GM19395 (cell line): ENCODE results near the gene TXNRD2.
"Not testable (repeated sequence)": the region's sequence is repeated elsewhere in the genome, so short reads cannot be mapped to it uniquely, and the experiment has no call there.

Source experiments
- ATAC-seq: cut with Tn5 transposase; IDR thresholded peaks from one replicate; pipeline ENCODE4 v1.9.1; 2021; ENCODE audit warnings: mild to moderate bottlenecking, moderate library complexity; ENCODE audit not compliant: unreplicated experiment

TXNRD2 gene

DNA sequence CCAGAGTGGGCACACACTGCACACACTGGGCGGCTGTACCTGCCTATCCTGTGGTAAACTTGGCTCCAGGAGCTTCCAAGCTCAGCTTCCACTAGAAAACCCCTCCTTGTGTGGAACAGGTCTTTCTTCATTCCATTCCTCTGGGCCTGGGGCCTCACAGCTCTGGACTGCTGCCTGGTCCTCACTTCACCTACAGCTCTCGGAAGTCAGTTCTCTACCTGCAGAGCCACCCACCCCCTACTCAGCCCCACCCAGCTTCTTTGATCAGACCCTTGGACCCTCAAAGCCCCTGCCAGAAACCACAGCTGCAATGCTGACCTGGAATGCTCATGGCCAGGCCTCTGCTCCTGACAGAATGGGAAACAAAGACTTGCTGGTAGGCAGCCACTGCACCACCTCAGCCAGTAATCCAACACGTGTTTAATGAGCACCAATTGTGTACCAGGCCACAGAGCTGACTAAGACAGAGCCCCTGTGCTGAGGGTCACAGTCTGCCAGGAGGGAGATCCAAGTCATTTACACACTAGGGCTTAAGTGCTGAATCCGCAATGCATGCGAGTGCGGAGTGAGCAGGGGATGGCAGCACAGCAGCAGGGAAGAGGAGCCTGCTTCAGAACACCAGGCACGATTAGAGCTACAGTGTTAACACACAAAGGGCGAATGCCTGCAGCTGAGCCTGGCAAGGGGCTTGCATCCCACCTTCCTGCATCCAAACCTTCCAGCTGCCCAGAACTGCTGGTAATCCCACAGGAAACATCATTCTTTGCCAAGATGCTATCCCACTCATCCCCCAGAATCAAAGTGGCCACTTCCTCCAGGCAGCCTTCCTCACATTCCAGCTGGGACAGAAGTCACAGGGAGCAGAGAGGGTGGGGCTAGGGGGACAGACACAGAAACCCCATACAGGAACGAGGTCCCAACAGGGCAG is 91.5 kb downstream of the TXNRD2 start:
- ATAC-seq: no peak

DNA sequence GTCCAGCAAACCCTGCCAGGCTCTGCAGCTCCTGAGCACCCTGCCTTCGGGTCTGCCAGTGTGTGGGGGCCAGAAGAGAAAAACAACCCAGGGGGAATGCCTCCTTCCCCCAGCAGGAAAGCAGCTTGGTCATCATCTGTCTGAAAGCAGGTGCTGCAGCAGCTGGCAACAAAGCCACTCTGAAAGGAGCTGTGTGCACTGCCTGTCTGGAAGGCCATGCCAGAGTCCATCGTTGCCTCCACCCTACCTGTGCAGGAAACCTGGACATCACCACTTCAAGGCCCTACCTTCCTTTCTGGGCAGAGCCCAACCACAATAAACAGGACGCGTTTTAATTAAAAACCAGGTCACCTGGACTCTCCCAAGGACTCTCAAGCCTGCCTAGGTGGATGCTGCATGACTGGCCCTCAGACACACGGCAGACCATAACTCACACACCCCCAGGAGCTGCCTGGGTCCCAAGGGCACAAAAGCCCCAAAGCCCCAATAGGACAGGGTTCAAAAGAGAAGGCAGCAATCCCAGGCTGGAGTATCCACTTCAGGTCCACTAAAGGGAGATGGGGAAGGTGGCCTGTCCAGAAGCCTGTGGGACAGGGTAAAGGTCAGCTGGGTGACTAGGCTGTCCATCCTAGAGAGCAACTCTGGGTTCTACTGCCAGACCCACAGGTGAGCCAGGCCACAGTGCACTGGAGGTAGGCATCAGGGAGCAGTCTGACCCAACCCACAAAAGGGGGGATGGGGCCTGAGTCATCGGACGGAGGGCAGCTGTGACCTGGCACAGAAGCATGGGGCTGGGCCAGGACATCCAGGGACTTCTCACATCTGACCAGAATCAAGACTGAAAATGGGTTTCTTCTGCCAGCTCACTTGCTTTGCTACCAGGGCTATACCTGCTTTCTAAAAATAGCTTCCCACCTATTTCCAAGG is 93.1 kb downstream of the TXNRD2 start:
- no peak for ATAC-seq

DNA sequence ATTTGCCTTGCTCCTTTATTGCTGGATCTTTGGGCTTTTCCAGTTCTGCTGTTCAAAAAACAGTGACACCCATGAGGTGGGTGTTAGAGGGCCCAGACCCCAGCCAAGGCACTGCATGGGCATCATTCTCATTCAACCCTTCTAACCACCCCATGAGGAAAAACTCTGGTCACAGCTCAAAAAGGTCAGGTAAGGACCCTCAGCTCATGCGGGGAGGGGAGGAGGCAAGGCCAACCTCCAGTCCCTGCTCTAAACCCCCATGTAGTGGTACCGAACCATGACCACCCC is 94.3 kb downstream of the TXNRD2 start:
- ATAC-seq: no peak

DNA sequence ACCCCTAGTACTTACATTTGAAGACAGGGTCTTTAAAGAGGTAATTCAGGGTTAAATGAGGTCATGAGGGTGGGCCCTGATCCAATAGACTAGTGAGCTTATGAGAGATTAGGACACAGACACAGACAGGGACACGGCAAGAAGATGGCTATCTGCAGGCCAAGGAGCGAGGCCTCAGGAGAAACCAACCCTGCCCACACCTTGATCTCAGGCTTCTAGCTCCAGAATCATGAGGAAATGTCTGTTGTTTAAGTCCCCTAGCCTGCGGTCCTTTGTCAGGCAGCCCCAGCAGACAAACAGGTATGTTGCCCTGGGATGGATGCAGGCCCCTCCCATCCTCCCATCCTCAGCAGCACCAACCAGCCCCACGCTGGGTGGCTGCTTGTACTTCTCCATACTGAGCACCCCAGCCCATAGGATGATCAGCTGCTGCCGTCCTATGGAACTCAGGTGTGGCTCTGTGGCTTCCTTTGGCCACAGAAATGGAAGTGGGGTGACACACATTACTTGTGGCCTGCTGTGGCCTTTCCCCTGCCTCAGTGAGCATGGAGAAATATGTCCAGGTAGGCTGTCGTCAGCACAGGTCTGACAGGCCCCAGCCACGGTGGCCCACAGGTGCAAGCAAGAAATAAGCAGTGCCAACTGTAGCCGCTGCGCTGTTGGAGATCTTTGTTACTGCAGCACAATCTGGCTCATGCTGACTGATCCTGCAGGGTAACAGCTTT is 94.8 kb downstream of the TXNRD2 start:
- no peak for ATAC-seq

DNA sequence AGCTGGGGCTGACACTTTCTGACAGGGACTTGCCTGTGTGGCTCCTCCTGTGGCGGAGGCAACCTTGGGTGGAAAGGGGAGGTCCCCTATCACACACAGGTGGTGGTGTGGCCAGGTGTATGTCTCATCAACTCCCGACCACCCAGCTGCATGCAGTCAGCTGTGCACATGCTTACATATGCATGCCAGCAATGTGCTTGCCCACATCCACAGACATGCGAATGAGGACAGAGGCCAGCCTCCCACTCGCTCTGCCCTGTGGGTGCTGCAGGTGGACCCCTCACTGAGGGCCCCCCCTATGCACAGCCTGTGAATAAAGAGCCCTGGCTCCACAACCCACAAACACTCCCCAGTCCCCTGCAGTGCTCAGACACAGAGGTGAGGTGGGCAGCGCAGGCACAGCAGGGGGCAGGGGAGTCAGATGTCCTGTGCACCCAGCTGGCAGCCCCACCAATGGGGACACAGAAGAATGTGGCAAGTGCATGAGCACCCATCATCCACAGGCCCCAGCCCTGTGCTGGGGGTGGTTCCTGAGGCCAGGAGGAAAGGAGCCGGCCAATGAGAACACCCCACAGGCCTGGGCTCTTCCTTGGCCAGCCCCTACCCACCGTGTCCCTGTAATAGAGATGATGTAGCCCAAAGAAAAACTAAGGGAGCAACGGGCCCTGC is 96.4 kb downstream of the TXNRD2 start:
- ATAC-seq: no peak

DNA sequence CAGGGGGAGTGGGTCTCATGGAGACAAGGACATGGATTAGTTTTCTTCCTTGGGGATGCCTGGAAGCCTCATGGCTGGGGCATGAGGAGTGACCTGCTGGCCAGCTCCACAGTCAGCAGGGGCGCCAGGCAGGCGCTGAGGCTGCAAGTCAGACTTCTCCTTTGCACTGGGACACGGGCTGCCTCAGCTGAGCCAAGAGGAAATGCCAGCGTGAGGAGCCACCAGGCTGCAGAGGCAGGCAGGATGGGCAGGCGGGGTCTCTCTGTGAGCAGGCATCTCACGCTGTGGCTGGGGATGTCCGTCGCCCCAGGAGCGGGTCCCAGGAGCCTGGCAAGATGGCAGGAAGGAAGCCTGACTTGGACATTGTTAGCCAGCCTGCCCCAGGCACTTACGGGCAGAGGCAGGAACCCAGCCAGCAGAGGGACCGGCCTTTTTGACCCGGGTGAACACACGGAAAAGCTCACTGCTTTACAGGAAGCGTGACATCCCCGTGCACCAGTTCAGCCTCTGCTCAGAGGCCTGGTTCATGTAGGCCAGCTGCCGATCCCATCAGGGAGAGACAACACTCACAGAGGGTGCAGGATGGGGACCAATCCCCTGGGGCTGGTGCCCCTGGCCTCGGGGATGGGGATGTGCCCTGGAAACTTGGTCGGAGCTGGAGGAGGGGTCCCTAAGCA is 97.1 kb downstream of the TXNRD2 start:
- ATAC-seq: no peak

DNA sequence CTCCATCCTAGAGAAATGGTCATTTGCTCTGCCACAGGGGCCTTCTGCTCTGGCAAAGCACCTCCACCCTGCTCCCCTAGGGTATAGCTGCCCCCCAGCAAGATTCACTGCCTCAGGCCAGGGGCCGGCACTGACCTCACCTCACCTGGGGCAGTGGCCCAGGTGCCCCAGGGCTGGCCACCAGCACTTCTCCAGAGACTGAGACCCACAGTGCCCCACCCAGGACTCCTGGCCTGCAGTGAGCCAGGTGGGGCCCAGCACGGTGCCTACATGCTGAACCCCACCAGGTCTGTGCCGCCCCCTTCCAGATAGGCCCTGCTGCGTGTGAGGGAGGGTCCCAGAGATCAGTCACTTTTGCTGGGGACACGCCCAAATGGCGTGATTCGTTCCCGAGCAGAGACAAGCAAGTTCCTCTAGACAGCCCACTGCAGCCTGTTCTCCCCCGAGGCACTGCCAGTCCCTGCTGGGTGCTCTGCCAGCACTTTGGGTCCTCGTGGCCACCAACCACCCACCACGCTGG is 97.7 kb downstream of the TXNRD2 start:
- ATAC-seq: no peak

DNA sequence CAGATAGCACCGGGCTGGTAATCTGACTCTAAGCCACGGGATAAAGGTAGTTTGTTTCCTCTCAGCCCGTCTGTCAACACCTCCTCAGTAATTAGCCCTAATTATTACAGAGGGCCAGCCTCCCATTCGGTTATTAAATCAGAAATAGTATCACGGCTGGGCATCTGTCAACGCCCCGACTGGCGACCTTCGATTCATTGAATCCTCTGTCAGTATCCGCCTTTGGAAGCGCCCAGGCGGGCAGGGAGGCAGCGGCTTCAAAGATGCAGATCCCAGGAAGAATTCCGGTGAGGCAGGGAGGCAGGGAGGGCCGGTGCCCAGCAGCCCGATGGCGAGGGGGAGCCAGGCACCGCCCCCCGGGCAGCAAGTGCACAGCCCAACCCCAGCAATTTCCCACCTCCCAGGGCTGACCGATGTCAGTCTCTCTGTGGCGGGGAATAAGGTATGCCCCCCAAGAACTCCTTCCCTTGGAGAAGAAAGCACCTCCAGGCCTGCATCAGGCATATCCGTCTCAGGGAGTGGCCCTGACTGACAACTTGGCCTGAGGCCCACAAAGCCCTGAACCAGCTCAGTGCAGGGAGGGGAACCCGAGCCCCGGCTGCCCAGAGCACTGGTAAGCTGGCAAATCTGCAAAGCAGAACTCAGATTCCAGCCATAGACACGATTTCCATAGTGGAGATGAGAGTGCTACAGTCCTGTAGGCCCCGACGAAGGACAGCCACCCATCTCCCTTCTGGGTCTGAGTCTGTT is 98.3 kb downstream of the TXNRD2 start:
- no peak for ATAC-seq

DNA sequence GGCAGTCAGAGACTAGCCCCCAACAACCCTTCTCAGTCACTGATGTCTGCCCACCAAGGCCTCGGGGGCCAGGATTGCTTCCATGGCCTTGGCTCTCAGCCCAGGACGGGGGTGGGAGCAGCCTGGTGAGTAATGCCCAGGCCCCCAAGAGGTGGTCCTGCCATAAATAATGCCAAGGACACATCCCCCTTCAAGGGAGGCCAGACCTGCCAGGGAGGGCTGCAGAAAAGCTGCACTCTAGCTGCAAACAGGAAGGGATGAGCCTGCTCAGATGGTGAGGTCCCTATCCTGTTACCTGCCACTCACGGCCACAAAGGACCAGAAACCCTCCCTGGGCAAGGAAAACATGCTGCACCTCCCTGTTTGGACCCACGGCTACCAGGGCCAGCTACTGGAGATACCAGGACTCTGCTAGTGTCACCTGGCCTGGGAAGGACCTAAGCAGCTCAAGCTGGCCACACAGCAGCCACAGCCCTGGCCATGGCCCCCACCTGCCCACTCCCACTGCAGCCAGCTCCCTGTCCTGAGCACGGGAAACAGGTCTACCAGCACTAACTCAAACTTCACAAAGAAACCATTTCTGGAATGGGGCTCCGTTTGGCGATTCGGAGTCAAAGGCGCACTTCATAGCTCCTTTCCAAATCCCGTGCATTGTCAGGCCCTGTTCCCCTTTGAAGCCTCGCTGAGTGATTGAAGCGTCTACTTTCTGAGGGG is 99.1 kb downstream of the TXNRD2 start:
- ATAC-seq: no peak

DNA sequence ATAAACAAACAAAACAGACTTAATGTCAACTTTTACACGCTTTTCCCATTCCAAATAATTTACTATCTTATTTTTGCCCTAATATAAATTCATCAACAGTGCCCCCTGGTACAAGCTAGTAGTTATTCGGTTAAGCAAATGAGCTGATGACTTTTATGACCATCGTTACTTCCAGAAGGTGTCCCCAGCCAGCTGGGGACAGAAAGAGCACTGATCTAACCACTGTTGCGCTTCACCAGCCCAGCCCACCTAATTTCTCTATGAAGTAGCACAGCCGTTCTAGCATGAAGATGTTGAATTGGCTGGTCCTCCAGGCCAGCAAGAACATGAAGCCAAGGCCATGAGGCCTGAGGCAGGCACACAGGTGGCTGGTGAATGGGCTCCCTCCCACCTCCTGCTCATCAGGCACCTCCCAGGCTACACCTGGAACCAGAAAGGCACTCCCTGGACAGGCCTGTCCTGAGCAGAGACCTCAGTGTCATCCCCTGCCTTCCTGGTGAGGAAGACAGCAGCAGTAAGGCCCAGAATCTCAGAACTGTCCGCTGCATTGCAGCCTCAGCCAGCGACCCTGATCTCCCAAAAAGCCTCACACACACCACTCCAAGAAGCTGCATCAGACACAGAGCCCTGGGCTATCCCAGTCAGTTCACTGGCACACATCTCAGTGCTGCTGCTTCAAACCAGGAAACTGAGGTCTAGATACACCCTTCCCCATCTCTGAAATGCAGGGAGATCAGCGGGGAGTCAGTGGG is 99.8 kb downstream of the TXNRD2 start:
- no peak for ATAC-seq

DNA sequence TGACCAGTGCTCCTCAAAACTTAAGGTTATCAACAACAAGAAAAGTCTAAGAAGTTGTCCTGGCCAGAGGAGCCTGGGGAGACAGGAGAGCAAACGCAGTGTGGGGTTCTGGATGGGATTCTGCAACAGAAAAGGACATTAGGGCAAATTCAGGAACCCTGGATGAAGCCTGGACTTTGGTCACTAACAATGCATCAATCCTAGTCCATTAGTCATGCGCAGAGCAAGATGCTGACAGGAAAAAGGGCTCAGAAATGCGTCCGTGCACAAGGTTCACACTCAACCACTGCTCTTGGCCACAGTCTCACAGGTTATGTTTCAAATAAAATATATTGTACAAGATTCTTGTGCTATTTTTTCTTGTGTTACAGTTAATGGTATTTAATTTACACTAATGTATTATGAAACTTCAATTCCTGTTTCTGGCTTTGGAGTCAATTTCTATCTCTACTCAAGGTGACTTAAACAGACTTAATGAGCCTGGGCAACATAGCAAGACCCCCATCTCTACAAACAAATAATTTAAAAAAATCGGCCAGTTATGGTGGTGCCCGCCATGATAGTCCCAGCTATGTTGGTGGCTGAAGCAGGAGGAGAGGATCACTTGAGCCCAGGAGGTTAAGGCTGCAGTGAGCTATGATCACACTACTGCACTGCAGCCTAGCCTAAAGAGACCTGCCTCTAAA is 100.5 kb downstream of the TXNRD2 start:
- no peak for ATAC-seq

DNA sequence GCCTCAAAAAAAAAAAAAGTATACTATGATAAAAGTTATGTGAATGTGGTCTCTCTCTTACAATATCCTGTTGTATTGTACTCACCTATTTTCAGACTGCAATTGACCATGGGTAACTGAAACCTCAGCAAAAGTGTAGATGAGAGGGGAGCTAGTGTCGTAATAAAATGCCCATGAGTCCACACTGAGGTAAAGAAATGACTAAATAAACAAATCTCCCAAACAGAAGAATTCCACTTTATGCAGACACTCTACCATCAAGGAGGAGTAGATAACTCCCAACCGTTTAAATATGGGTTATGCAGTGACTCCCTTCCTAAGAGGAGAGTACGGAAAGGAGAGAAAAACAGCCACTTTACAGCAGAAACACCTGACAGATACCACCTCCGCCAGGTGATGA is 101.6 kb downstream of the TXNRD2 start:
- ATAC-seq: no peak

DNA sequence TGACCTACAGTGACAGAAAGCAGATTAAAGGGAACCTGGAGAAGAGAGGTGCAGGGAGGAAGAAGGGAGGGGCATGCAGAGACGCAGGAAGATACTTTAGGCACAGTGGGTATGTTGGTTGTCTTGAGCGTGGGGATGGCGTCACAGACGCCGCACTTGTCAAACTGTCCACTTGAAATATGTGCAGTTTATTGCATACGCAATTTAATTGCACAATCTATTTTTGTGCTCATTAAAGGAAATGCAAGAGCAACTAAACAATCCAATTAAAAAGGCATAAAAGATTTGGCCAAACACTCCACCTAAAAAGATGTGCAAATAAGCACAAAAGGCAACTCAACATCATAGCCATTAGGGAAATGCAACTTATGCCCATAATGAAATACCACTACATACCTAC is 103.7 kb downstream of the TXNRD2 start:
- ATAC-seq: no peak

DNA sequence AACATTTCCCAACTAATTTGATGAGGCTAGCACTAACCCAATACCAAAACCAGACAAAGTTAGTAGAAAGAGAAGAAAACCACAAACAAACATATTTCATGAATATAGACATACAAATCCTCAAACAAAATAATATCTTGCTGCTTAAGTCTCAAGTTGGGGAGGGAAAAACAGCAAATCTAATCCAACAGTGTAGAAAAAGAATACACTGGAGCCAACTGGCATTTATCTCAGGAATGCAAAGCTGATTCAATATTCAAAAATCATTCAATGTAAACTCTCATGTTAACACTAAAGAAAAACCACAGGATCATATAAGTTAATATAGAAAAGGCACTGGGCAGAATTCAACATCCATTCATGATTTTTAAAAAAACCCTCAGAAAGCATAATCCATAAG is 105.1 kb downstream of the TXNRD2 start:
- ATAC-seq: no peak

DNA sequence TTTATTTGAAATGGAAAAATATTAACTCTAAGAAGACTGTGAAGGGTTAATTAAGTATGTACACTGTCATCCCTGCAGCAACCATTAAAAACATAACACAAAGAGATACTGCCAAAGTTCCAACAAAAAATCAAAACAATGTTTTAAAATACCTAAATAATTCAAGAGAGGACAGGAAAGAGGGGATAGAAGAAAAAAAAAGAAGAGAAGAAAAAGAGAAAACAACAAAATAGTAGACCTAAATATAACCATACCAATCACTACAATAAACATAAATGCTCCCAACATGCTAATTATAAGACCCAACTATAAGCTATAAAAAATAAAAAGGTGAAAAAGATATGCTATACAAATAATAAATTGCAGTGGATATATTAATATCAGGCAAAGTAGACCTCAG is 107.0 kb downstream of the TXNRD2 start:
- ATAC-seq: no peak

DNA sequence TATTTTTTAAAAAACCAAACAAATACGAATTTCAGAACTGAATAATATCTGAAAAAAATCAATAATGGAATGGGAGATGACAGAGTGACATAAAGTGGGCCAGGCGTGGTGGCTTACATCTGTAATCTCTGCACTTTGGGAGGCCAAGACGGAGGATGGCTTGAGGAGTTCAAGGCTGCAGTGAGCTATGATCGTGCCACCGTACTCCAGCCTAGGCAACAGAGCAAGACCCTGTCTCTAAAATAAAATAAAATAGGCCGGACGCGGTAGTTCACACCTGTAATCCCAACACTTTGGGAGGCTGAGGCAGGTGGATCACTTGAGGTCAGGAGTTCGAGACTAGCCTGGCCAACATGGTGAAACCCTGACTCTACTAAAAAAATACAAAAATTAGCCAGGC is 108.3 kb downstream of the TXNRD2 start:
- not testable (repeated sequence) for ATAC-seq

DNA sequence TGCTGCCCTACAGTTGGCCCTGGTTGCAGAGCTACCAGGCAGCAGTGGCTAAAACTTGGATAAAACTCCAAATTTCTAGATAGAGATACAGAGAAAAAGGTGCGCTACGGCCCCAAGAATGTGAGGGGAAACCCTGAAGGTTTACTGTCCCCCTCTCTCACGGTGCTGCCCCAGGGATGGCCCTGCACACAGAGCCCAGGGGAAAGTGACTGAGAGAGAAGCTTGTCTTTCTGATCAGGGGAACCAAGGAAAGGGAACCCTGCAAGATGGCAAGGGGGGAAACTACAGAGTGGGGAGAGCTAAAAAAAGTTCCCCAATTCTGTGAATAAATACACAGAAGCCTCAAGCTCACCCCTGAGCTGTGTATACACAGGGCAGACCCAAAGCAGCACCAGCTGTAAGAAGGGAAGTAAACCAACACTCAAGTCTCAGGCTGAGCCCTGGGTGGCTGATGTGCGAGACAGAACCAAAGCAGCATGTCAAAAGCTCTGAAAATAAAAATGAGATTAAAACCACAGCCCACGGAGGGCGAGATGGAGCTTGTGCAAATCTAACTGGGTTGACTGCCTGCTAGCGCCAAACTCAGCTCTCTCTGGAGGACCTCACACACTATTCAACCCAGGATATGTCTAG is 109.0 kb downstream of the TXNRD2 start:
- ATAC-seq: no peak
